GM18499 (cell line): ENCODE measurements around the gene TRIM22.
"Not testable (repeated sequence)": the region's sequence is repeated elsewhere in the genome, so short reads cannot be mapped to it uniquely, and the experiment has no call there.

Experiments used
- ATAC-seq: cut with Tn5 transposase; IDR thresholded peaks from one replicate; pipeline ENCODE4 v1.9.1; 2021; ENCODE audit warnings: moderate number of reproducible peaks; ENCODE audit not compliant: insufficient read depth, unreplicated experiment

TRIM22 gene, protein sequence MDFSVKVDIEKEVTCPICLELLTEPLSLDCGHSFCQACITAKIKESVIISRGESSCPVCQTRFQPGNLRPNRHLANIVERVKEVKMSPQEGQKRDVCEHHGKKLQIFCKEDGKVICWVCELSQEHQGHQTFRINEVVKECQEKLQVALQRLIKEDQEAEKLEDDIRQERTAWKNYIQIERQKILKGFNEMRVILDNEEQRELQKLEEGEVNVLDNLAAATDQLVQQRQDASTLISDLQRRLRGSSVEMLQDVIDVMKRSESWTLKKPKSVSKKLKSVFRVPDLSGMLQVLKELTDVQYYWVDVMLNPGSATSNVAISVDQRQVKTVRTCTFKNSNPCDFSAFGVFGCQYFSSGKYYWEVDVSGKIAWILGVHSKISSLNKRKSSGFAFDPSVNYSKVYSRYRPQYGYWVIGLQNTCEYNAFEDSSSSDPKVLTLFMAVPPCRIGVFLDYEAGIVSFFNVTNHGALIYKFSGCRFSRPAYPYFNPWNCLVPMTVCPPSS

GRCh38 chr11:5689551-5689983 is at the start of gene TRIM22:
Gene TRIM22 (plus strand): TSS chr11:5689790. CDS start chr11:5696233, 6,443 bp downstream.
- ATAC-seq = peak; percentile 78

DNA sequence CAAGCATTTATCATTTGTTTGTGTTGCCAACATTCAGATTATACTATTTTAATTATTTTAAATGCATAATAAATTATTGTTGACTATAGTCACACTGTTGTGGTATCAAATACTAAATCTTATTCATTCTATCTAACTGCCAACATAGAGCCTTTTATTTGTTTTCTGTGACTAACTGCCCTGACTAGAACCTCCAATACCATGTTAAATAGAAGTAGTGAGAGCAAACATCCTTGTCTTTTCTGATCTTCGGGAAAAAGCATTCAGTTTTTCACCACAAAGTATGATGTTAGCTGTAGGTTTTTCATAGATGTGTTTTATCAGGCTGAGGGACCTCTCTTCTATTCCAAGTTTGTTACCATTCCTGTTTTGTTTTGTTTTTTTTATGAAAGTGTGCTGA is 49.6 kb upstream of the TRIM22 start:
- no peak for ATAC-seq

DNA sequence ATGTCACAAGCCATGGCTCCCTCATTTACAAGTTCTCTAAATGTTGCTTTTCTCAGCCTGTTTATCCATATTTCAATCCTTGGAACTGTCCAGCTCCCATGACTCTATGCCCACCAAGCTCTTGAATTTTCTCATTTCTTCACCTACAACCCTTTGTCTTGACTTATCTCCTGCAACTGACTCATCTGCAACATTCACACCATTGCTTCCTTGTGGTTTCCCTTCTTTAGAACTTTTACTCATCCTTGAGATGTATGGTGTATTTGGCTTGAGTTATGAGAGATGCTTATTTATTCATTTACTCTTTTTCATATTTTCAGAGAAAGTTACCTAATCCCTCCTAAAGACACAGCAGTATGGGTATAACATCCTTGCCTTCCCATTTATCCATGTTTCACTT is 46.0 kb upstream of the TRIM22 start:
- ATAC-seq = no peak

GRCh38 chr11:5646139-5646538 is 43.5 kb upstream of the TRIM22 start:
- ATAC-seq = no peak

- ATAC-seq = no peak
These were observed 34.1 kb upstream of the TRIM22 start for GRCh38 chr11:5655474-5655873.

DNA sequence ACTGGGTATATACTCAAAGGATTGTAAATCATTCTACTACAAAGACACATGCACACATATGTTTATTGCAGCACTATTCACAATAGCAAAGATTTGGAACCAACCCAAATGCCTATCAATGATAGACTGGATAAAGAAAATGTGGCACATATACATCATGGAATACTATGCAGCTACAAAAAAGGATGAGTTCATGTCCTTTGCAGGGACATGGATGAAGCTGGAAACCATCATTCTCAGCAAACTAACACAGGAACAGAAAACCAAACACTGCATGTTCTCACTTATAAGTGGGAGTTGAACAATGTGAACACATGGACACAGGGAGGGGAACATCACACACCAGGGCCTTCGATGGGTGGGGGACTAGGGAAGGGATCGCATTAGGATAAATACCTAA is 32.6 kb upstream of the TRIM22 start:
- ATAC-seq = not testable (repeated sequence)

DNA sequence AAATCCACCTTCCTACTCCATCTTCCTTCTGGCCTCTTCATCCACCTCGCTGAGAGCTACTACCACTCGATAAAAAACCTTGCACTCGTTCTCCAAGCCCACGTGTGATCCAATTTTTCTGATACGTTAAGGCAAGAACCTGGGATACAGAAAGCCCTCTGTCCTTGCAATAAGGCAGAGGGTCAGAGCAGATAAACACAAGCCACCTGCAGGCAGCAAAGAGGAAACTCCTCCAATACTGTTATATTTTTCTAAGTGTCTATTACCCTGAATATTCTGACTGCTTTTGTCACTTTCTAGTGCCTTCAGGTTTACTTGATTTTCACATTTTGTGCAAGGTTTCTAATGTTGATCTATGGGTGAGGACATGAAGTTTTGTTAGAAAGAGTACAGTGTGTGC is 31.3 kb upstream of the TRIM22 start:
- no peak for ATAC-seq

GRCh38 chr11:5663511-5663910 is 26.1 kb upstream of the TRIM22 start:
- ATAC-seq = no peak

GRCh38 chr11:5665051-5665570 is 24.5 kb upstream of the TRIM22 start:
- ATAC-seq = no peak

GRCh38 chr11:5665746-5666401 is 23.7 kb upstream of the TRIM22 start:
- no peak for ATAC-seq

- ATAC-seq = no peak
These were observed 23.2 kb upstream of the TRIM22 start for GRCh38 chr11:5666402-5666793.

DNA sequence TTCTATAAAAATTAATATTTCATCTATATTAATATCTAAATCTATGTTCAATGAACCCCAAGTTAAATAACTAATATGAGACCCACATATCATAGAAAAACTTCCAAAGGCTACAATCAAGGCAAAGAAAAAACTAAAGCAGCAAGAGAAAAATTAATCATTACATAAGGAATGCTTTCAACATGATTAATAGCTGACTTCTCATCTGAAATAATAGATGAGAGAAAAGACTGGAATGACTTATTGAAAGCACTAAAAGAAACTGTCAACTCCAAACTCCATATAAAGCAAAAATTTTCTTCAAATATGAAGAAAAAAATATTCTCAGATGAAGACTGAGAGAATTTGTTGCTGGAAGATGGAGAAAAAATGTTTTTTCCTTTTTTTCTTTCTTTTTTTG is 17.8 kb upstream of the TRIM22 start:
- ATAC-seq = no peak

- ATAC-seq = no peak
These were observed 15.2 kb upstream of the TRIM22 start for GRCh38 chr11:5674391-5674790.

- no peak for ATAC-seq
These were observed 9.8 kb upstream of the TRIM22 start for GRCh38 chr11:5679811-5680210.

DNA sequence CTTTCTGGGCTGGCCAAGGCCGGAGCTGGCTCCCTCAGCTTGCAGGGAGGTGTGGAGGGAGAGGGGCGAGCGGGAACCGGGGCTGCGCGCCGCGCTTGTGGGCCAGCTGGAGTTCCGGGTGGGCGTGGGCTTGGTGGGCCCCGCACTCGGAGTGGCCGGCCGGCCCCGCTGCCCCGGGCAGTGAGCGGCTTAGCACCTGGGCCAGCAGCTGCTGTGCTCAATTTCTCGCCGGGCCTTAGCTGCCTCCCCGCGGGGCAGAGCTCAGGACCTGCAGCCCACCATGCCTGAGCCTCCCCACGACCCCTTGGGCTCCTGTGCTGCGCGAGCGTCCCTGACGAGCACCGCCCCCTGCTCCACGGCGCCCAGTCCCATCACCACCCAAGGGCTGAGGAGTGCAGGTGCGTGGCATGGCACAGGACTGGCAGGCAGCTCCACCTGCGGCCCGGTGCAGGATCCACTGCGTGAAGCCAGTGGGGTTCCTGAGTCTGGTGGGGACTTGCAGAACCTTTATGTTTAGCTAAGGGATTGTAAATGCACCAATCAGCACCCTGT is 6.6 kb upstream of the TRIM22 start:
- ATAC-seq = not testable (repeated sequence)

DNA sequence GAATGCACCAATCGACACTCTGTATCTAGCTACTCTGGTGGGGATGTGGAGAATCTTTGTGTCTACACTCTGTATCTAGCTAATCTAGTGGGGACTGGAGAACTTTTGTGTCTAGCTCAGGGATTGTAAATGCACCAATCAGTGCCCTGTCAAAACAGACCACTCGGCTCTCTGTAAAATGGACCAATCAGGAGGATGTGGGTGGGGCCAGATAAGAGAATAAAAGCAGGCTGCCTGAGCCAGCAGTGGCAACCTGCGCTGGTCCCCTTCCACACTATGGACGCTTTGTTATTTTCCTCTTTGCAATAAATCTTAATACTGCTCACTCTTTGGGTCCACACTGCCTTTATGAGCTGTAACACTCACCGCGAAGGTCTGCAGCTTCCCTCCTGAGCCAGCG is 6.0 kb upstream of the TRIM22 start:
- ATAC-seq = not testable (repeated sequence)

DNA sequence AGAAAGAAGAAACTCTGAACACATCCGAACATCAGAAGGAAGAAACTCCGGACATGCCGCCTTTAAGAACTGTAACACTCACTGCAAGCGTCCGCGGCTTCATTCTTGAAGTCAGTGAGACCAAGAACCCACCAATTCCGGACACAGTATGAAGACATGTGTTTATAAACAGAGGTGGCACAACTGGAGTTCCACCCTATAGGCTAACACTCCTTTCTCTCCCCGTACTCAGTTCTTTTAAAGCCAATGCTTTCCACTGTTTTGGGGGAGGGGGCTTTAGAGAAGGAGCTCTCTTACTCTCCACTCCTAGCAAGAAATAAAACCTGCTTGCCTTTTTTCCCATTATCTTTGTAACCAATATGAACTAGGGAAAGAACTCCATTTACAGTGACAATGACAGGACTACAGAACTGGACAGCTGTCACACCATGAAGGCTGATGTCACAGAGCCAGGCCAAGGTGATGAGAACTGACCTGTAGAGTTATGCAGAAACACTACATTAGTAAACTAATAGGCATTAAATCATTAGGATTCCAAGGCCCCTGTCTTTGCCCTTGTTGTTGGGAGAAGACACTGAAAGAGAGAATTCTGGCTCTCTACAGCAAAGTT is 5.4 kb upstream of the TRIM22 start:
- peak; percentile 6 for ATAC-seq

- ATAC-seq = peak; percentile 54
These were observed 4.8 kb upstream of the TRIM22 start, which contains the start of gene TRIM5 for GRCh38 chr11:5684646-5685362. Gene TRIM5 (minus strand): TSS chr11:5685074. CDS start chr11:5680177, 4,897 bp downstream.

- ATAC-seq = no peak
These were observed 3.2 kb upstream of the TRIM22 start for GRCh38 chr11:5686426-5686825.

GRCh38 chr11:5688482-5688881 is 1.1 kb upstream of the TRIM22 start:
- no peak for ATAC-seq
